ENCODE measurements around the gene FAR2.

FAR2 gene

DNA sequence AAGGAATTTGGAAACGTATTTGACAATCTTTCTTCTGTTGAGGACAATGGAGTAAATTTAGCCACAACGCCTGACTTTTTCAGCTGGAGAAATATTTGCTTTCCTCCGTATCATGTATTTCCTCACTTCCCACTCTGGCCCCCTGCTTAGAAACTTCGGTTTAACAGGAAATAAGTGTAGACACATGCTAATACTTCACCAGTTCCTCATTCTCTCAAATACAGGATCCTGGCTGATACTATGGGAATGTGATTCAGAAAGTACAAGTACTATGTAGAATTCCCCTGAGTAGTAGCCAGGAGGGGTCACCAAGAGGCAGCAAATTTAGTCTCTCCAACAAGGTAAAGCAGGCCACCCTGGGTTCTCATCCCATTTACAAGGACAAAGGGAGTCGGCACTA, 58.0 kb downstream of the FAR2 start:
- no peak overlapping the region for H3K4me3 ChIP-seq (ENCODE audit: low read depth, low read length)
- TF ChIP-seq, protein P1, sequence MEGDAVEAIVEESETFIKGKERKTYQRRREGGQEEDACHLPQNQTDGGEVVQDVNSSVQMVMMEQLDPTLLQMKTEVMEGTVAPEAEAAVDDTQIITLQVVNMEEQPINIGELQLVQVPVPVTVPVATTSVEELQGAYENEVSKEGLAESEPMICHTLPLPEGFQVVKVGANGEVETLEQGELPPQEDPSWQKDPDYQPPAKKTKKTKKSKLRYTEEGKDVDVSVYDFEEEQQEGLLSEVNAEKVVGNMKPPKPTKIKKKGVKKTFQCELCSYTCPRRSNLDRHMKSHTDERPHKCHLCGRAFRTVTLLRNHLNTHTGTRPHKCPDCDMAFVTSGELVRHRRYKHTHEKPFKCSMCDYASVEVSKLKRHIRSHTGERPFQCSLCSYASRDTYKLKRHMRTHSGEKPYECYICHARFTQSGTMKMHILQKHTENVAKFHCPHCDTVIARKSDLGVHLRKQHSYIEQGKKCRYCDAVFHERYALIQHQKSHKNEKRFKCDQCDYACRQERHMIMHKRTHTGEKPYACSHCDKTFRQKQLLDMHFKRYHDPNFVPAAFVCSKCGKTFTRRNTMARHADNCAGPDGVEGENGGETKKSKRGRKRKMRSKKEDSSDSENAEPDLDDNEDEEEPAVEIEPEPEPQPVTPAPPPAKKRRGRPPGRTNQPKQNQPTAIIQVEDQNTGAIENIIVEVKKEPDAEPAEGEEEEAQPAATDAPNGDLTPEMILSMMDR (IDR thresholded peaks at IDR 0.05; ENCODE audit: low read depth, low read length) = no peak

DNA sequence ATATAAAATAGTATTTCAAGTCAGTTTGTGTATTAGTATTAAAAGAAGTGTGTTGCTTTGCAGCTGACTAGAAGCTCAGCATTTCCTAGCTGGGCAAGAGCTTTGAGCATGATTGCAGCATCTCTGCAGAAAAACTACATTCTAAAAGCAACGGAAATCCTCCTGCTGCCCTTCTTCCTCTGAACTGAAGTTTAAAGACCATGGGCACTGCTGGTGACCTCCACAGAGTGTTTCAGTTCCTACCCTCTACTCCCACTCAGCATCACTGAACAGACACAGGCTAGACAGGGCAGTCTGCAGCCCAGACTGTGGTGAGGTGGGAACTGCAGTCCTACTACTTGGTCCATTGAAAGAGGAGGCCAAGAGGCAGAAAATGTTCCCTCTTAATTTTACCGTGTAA, 59.0 kb downstream of the FAR2 start:
- TF ChIP-seq, protein P1 (IDR thresholded peaks at IDR 0.05; ENCODE audit: low read depth, low read length) = no peak
- no peak overlapping the region for H3K4me3 ChIP-seq (ENCODE audit: low read depth, low read length)

DNA sequence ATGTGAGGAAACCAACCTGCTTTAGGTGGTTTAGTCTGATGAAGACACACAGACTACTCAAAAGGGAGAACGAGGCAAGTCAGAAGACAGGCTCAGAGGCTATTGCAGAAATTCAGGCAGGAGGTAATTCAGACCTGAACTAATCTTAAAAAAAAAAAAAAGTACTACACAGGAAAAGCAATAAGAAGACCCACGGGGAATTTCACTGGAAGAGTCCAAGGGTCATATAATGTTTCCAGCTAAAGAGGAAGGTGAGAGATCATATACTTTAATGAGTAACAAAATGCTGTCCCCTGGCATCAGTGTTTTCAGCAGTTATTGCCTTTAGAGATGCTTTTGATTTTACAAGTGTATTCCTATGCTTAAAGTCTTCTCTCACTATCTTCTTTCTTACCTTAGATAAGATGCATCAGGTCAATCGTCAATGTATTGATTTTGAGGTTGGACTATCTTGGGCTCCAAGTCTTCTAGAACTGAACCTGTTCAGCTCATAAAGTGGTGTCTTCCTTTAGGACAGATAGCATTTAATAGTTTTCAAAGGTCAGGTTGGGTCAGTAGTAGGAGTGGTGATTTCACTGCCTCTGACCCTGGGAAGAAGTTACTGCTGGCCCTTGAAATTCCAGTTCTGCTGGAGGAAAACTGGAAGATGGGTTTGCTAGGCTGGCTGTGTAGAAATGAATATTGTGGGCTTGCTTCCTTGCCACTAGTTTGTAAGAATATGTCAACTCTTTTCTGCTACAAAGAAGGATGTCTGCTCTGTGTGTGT, 60.0 kb downstream of the FAR2 start:
- no peak overlapping the region for H3K4me3 ChIP-seq (ENCODE audit: low read depth, low read length)
- TF ChIP-seq, protein P1 (IDR thresholded peaks at IDR 0.05; ENCODE audit: low read depth, low read length) = no peak

DNA sequence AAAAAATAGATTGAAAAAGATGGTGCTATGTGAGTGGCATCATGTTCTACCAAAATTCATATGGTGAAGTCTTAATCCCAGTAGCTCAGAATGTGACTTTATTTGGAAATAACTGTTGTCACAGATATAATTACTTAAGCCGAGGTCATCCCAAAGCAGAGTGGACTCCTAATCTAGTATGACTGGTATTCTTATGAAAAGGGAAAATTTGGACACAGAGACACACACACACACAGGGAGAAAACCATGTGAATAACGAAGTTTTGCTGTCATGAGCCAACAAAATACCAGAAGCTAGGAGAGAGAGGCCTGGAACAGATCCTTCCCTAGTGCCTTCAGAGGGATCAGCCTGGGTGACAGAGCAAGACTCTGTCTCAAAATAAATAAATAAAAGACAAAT, 62.6 kb downstream of the FAR2 start:
- TF ChIP-seq, protein P1 (IDR thresholded peaks at IDR 0.05; ENCODE audit: low read depth, low read length) = no peak
- H3K4me3 ChIP-seq (ENCODE audit: low read depth, low read length) = no peak overlapping the region

DNA sequence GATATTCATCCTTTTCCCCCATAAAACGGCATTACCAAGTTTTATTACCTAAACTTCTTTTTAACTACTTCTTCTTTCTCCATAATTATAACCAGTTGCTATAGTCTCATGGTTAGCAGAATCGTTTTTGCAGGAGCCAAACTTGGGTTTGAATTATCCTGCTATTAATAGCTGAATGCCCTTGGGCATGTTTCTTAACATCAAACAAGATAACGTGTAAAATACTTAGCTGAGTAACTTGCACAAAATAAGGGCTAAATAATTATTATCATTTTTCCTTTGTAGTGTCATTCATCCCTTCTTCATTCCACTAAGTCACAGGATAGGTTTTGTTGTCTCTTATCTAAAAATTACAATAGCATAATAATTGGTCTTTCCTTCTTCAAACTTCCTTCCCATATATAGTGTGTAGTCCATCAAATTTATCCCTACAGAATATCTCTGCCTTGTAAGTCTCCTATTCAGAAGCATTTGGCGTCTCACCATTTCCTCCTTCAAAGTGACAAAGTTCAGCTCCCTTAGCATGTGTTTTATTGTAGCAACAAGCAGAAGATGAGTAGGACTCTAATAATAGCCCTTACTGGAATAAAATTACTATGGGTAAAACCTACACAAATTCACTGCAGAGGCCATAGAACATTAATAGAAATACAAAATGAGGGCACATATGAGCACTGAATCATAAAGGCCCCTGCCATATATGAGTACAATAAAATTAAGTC, 63.8 kb downstream of the FAR2 start:
- TF ChIP-seq, protein P1 (IDR thresholded peaks at IDR 0.05; ENCODE audit: low read depth, low read length) = no peak

DNA sequence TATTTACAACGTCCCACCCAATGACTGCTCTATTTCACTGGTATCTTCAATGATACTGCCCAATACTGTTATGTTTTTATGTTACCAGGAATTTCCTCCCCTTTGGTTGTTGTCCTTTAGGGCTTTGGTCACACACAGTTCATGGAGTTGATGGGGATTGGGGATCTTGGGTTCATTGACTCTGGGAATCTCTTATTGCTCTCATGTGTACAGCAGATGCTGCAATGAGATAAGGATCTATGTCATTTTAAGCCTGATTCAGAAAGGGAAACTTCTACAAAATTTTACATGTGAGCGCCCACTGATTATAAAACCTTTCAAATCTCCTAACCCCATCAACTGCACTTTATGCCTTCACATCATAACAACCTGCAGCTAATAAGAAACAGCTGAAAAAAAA, 67.2 kb downstream of the FAR2 start:
- H3K4me3 ChIP-seq (ENCODE audit: low read depth, low read length) = no peak overlapping the region
- TF ChIP-seq, protein P1 (IDR thresholded peaks at IDR 0.05; ENCODE audit: low read depth, low read length) = no peak

More for the DNA sequence above, 63.8 kb downstream of the FAR2 start:
- no peak overlapping the region for H3K4me3 ChIP-seq (ENCODE audit: low read depth, low read length)

Measured in WI38 (cell line).